Measurements from ENCODE around the gene RABGEF1.

DNA sequence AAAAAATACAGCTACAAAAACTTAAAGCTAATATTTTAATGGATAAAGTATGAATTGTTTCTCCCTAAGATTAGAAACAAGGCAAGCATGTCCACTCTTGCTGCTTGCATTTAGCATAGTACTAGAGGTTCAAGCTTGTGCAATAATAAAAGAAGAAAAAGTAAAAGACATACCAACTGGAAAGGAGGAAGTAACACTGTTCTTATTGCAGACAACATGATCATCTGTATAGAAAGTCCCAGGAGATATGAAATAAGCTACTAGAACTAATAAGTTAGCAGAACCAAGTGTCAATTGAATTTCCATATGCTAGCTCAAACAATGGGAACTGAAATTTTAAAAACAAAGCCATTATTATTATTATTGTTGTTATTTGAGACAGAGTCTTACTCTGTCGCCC is 20.0 kb upstream of the RABGEF1 start:
- TF ChIP-seq POLR2A (IDR thresholded peaks at IDR 0.05), result no peak
- TF ChIP-seq, protein P1, sequence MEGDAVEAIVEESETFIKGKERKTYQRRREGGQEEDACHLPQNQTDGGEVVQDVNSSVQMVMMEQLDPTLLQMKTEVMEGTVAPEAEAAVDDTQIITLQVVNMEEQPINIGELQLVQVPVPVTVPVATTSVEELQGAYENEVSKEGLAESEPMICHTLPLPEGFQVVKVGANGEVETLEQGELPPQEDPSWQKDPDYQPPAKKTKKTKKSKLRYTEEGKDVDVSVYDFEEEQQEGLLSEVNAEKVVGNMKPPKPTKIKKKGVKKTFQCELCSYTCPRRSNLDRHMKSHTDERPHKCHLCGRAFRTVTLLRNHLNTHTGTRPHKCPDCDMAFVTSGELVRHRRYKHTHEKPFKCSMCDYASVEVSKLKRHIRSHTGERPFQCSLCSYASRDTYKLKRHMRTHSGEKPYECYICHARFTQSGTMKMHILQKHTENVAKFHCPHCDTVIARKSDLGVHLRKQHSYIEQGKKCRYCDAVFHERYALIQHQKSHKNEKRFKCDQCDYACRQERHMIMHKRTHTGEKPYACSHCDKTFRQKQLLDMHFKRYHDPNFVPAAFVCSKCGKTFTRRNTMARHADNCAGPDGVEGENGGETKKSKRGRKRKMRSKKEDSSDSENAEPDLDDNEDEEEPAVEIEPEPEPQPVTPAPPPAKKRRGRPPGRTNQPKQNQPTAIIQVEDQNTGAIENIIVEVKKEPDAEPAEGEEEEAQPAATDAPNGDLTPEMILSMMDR (IDR thresholded peaks at IDR 0.05), result no peak

Measured in testis (tissue), 2 donors.